Measurements from ENCODE around the gene THOC1.

THOC1 gene

GRCh38 chr18:211582-211981, 56.3 kb downstream of the THOC1 start:
- DNase-seq = no peak

DNA sequence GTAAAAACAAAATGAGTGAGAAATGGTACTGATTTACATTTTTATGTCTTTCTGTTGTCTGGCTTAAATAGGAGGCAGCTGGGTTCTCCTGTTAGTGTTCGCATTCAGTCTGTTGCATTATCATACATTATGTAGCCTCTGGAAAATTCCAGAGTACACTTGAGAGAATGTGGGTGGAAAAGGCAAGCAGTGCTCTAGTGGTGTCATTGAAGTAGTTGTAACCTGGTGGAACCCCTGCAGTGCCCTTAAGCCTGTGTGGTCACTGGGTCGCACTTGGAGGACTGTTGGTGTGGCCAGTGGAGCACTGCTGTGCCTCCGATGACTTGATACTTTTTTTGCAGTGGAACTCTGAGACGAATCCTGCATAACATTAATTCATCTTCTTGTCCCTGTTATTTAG, 57.1 kb downstream of the THOC1 start:
- no peak for DNase-seq

DNA sequence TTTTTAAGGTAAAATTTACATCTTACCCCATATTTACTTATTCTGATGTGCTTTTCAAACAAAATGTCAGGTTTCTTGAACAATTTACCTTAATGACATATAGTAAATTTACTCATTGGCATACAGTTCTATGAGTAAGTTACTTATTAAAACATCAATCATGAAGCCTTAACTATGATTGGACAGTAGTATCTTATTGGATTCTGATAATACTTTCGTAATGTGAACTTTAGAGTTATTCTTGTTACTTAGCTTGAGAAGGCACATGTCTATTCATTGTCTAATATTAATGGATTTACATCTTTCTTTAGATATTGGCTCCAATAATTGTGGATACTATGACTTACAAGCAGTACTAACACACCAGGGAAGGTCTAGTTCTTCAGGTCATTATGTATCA, 57.8 kb downstream of the THOC1 start:
- DNase-seq = no peak

- DNase-seq = no peak
Measured at GRCh38 chr18:199768-200167, 68.1 kb downstream of the THOC1 start.

DNA sequence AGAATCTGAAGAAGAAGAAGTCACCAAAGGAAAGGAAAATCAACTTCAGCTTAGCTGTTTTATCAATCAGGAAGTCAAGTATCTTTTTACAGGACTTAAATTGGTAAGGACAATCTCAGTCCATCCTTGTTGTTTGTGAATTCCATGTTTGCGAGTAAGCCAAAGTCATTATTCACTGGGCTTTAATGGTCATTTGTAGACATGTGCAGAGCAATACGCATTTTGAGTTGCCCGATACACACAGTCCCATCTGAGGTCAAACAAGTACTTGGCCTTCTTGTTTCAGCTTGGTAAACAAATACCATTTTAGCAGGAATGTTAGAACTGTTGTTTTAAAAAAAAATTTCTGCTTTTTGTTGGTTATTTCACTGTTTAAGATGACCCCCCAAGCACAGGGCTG, 68.6 kb downstream of the THOC1 start:
- DNase-seq = no peak

GRCh38 chr18:195651-196050, 72.2 kb downstream of the THOC1 start:
- DNase-seq = no peak

GRCh38 chr18:192801-193200, 75.0 kb downstream of the THOC1 start:
- DNase-seq = no peak

GRCh38 chr18:191725-192124, 76.1 kb downstream of the THOC1 start:
- DNase-seq = no peak

DNA sequence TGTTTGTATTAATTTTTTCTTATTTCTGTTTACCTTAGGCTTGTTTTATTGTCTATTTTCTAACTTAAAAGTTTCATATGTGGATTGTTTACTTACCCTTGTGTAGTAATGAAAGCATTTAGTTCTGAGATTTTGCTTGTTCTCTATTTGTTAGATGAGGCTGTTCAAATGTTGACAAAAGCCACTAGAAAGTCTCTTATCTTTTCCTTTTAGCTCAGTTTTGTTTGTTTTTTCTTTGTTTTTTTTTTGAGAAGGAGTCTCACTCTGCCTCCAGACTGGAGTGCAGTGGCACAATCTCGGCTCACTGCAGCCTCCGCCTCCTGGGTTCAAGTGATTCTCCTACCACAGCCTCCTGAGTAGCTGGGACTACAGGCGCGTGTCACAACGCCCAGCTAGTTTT, 78.6 kb downstream of the THOC1 start:
- no peak for DNase-seq

- DNase-seq = no peak
Measured at GRCh38 chr18:183769-184168, 84.1 kb downstream of the THOC1 start.

- DNase-seq = no peak
Measured at GRCh38 chr18:181711-182110, 86.1 kb downstream of the THOC1 start.

- DNase-seq = no peak
Measured at GRCh38 chr18:179499-179898, 88.3 kb downstream of the THOC1 start.

- DNase-seq = no peak
Measured at GRCh38 chr18:172361-172760, 95.5 kb downstream of the THOC1 start.
